ENCODE results near the gene VIPR2. TPM values are rescaled to one million over a fixed set of nuclear protein-coding genes. Genes with fewer than 3 reads are reported as not detected.

Gene VIPR2
- total RNA-seq, 1 experiment from 2014 or later = not detected

DNA sequence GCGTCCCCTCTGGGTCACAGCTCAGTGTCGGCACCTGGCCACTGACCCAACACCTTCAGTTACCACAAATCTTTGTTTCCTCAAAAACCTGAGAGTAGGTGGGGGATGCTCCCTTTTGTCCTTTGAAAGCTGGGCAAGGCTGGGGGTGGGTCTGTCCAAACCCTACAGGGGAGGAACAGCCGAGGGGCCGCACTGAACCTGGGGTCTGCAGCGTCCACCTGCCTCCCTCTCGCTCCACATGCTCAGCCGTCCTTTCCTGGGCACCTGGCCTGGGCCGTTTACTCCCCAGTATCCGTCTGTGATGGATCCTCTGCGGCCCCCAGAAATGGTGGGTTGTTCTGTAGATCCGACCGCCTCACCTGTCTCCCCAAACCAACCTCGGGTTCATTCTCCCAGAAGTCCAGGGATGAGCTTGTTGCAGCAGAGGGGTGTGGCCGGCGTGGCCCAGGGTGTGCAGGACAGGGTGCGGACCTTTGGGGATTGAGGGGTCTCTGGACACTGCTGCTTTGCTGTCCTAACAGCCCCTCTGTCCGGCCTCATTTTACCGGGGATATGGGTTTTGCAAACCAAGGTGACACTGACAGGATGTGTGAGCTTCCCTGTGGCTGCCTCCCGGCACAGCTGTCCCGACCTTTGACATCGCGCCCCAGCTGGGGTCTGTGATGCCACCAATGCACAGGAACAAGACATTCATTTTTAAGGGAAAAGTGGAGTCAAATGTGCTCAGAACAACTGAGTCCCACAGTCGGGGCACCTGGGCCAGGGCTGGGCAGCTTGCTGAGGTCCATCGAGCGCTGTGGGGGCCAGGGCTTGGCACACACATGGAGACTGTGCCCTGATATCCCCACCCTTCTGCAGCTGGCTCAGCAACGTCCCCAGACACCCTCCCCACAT lies 115.9 kb downstream of the VIPR2 start:
- Histone ChIP-seq H3K4me1 (ENCODE audit: insufficient read depth, low read length, poor library complexity, severe bottlenecking) (peaks cover 4% of the 10 kb centered on the region), H3K27ac (ENCODE audit: low read depth, low read length, poor library complexity, severe bottlenecking) (no peak overlapping the region)
- CTCF ChIA-PET = no interaction called here

DNA sequence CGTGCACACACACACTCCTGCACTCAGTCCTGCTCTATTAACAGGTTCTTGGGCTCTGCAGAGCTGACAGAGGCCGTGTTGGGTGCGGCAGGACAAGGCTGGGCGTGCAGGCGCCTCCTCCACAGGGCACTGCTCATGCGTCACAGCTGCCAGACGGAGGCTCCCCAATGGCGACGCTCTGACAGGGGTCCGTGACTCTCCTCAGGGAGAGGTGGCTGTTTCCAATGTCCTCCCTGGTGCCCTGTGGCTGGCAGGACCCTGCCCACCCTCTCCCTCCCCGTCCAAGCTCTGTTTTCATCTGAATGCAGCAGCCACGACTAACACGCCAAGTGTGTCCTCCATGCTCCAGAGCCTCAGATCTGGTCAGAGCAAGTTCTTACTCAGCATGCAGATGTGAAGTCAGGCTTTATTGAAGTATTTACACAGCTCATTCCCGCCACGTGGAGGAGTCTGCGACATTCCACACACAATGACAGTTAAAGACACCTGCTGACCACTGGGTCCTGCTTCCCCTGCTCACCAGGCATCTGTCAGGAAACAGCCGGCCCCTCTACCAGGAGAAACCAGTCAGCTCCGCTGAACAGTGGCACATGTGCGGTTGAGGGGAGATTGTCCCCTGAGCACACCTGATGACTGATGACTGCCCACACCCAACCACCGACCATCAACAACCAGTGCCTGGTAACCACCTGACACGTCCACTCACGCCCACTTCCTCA lies 116.7 kb downstream of the VIPR2 start:
- ChIA-PET CTCF (interaction anchor here (0.6 kb wide), 1 partner anchor 265 kb away, joined by 3 read pairs; no protein-coding TSS in a partner anchor), POLR2A (ENCODE audit: low non-redundant PET) (no interaction called here)
- intact Hi-C loops (cut with micrococcal nuclease; ENCODE audit: unreplicated experiment) = no loop called here
- Histone ChIP-seq H3K27ac (ENCODE audit: low read depth, low read length, poor library complexity, severe bottlenecking) (no peak overlapping the region), H3K4me3 (ENCODE audit: low read depth, low read length, poor library complexity, severe bottlenecking) (no peak overlapping the region), H3K27me3 (replicated peaks; ENCODE audit: insufficient read depth, low read depth, low read length, poor library complexity) (peaks cover 32% of the 10 kb centered on the region), H3K4me1 (ENCODE audit: insufficient read depth, low read length, poor library complexity, severe bottlenecking) (peaks cover 4% of the 10 kb centered on the region), H3K9me3 (ENCODE audit: low read depth, low read length, poor library complexity, severe bottlenecking) (no peaks in the 10 kb centered on the region), H3K36me3 (ENCODE audit: insufficient read depth, low read length, poor library complexity, severe bottlenecking) (no peaks in the 10 kb centered on the region)
- no peak for TF ChIP-seq EZH2 (IDR thresholded peaks at IDR 0.05; ENCODE audit: borderline replicate concordance, low read depth, low read length, poor library complexity, severe bottlenecking)
- TF ChIP-seq, protein P1, sequence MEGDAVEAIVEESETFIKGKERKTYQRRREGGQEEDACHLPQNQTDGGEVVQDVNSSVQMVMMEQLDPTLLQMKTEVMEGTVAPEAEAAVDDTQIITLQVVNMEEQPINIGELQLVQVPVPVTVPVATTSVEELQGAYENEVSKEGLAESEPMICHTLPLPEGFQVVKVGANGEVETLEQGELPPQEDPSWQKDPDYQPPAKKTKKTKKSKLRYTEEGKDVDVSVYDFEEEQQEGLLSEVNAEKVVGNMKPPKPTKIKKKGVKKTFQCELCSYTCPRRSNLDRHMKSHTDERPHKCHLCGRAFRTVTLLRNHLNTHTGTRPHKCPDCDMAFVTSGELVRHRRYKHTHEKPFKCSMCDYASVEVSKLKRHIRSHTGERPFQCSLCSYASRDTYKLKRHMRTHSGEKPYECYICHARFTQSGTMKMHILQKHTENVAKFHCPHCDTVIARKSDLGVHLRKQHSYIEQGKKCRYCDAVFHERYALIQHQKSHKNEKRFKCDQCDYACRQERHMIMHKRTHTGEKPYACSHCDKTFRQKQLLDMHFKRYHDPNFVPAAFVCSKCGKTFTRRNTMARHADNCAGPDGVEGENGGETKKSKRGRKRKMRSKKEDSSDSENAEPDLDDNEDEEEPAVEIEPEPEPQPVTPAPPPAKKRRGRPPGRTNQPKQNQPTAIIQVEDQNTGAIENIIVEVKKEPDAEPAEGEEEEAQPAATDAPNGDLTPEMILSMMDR (conservative IDR thresholded peaks at IDR 0.05; ENCODE audit: low read depth, low read length) = no peak
- DNase-seq (ENCODE audit: low spot score) = no peak
- no TSS peak for BruUV-seq (replicated peaks)

More for the DNA sequence above, 115.9 kb downstream of the VIPR2 start:
- POLR2A ChIA-PET (ENCODE audit: low non-redundant PET) = no interaction called here
- no peak for DNase-seq (ENCODE audit: low spot score)
- H3K27me3 ChIP-seq (replicated peaks; ENCODE audit: insufficient read depth, low read depth, low read length, poor library complexity) = peaks cover 32% of the 10 kb centered on the region
- intact Hi-C loops (cut with micrococcal nuclease; ENCODE audit: unreplicated experiment) = no loop called here
- H3K36me3 ChIP-seq (ENCODE audit: insufficient read depth, low read length, poor library complexity, severe bottlenecking) = no peaks in the 10 kb centered on the region
- no peaks in the 10 kb centered on the region for H3K9me3 ChIP-seq (ENCODE audit: low read depth, low read length, poor library complexity, severe bottlenecking)
- no peak for TF ChIP-seq EZH2 (IDR thresholded peaks at IDR 0.05; ENCODE audit: borderline replicate concordance, low read depth, low read length, poor library complexity, severe bottlenecking)
- TF ChIP-seq, protein P1 (conservative IDR thresholded peaks at IDR 0.05; ENCODE audit: low read depth, low read length) = no peak
- H3K4me3 ChIP-seq (ENCODE audit: low read depth, low read length, poor library complexity, severe bottlenecking) = no peak overlapping the region
- BruUV-seq (replicated peaks) = no TSS peak

DNA sequence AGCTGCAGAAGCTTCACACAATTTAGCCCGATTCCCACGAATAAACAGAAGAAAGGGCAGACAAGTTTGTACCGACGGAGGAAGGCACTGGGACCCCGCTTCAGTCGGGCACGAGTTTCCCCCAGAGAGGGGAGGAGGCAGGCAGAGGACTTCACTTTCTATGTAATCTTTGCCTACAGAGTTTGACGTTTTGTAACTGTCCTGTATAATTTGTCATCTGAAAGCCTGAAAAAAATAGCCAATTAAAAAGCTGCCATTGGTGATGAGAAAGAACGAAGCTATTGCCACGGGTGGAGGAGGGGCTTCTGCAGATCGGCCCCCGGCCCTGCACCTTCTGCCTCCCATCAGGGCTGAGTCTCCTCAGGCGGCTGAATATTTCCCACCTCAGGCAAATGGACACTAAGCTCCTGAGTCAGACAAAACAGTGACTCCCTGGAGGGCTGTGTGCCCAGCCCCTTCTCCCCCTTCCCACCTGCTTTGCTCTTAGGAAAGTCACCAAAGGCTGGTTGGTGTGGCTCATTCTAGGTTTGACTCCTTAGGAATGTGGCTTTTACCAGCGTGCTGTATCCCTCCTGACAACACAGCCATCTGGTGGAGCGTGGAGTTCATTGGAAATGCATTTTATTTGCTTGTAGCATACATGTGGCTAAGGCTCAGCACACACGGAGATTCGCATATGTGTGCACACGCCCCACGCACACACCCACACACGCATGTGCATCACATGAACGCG lies 117.4 kb downstream of the VIPR2 start:
- Histone ChIP-seq H3K36me3 (ENCODE audit: insufficient read depth, low read length, poor library complexity, severe bottlenecking) (no peaks in the 10 kb centered on the region), H3K4me3 (ENCODE audit: low read depth, low read length, poor library complexity, severe bottlenecking) (no peak overlapping the region), H3K9me3 (ENCODE audit: low read depth, low read length, poor library complexity, severe bottlenecking) (no peaks in the 10 kb centered on the region), H3K27ac (ENCODE audit: low read depth, low read length, poor library complexity, severe bottlenecking) (no peak overlapping the region), H3K4me1 (ENCODE audit: insufficient read depth, low read length, poor library complexity, severe bottlenecking) (peaks cover 4% of the 10 kb centered on the region), H3K27me3 (replicated peaks; ENCODE audit: insufficient read depth, low read depth, low read length, poor library complexity) (peaks cover 32% of the 10 kb centered on the region)
- CTCF ChIA-PET = interaction anchor here (0.6 kb wide), 1 partner anchor 265 kb away, joined by 3 read pairs; no protein-coding TSS in a partner anchor
- POLR2A ChIA-PET (ENCODE audit: low non-redundant PET) = no interaction called here
- no peak for DNase-seq (ENCODE audit: low spot score)
- intact Hi-C loops (cut with micrococcal nuclease; ENCODE audit: unreplicated experiment) = no loop called here
- TF ChIP-seq, protein P1 (conservative IDR thresholded peaks at IDR 0.05; ENCODE audit: low read depth, low read length) = no peak
- no peak for TF ChIP-seq EZH2 (IDR thresholded peaks at IDR 0.05; ENCODE audit: borderline replicate concordance, low read depth, low read length, poor library complexity, severe bottlenecking)
- BruUV-seq (replicated peaks) = no TSS peak
